ENCODE measurements around the gene NTM.

GRCh38 chr11:132337819-132338416 is 967.5 kb downstream of the NTM start:
- TF ChIP-seq CTCF (IDR thresholded peaks at IDR 0.05) (no peak), POLR2A (IDR thresholded peaks at IDR 0.05) (no peak)

Data from Peyer's patch (tissue), 4 donors.